ENCODE data around the gene PLEKHM3.

The PLEKHM3 gene

DNA sequence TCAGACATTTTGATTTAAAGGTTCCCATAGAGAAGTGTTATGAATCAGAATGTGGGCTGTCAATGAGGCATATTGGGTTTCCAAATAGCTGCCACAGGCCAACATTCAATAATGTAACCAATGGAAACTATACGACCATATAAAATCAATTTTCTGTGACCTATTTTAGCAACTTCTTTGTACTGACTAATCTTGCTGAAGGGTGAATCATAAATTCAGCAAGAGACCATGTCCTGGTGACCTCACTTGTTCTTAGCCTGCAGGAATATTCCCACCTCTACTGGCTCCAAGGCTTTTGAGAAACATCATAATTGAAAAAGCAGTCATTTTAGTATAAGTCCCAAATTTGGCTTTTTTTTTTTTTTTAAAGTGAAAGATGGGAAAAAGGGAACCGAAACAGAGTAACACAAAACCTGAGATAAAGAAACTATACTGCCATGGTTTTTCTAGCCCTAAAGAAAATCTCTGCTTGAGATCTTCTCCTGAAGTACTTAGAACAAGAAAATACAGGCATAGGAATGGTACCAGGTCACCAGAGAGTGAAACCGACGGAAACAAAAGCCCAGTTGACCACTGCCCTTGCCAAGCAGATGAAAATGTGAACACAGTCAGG lies 32.1 kb downstream of the PLEKHM3 start:
- no peak for DNase-seq (ENCODE audit: low read depth in 4 of 4, low spot score in 1 of 4)

DNA sequence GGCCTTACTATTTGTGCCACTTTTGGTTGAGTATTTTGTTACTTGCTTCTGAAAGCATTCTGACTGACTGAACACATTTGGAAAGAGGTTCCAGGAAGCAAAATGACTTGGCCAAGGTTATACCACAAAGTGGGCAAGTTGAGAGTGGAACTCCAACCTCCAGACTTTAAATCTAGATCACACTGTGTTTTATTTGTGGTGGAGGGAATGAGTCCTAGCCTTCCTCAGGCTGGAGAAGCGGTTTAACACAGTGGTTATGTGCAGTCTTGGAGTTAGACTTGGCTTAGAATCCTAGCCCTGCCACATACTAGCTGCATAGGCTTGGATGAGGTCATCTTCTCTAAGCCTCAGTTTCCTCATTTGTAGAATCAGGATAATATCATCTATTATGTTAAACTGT lies 33.4 kb downstream of the PLEKHM3 start:
- no peak for DNase-seq (ENCODE audit: low read depth in 4 of 4, low spot score in 1 of 4)

DNA sequence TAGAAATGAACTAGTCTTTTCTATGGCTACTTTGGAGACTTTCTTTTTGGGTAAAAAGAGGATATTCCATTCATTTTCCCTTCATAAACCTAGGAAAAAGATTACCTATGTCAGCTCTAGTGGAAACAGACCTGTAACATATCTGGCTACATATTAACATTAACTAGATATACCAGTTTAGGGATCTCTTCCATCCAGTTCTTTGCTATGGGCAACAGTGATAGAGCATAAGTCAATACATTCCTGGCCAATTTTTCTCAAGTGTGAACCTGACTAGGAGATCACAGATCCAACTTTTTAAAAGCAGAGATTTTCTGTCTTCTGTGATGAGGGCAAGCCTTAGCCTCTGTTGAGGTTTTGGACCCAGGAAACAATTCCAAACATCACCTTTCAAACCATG lies 34.5 kb downstream of the PLEKHM3 start:
- no peak for DNase-seq (ENCODE audit: low read depth in 4 of 4, low spot score in 1 of 4)

DNA sequence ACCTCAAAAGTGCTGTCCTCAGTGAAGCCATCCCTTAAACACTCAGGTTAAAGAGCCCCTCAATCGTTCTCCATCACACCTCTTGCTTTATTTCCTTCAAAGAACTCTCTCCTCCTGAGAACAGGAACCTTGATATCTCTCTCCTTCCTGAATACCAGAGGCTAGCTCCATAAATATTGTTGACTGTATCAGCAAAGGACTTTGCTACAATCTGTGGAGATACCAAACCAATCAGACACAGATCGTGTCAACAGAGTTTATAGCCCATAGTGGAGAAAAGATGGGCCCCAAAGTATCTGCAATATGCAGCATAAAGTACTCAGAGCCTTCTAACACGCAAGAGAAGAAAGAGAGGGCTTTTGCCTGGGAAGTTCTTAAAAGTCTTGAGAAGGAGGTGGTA lies 36.4 kb downstream of the PLEKHM3 start:
- DNase-seq (ENCODE audit: low read depth in 4 of 4, low spot score in 1 of 4) = no peak

DNA sequence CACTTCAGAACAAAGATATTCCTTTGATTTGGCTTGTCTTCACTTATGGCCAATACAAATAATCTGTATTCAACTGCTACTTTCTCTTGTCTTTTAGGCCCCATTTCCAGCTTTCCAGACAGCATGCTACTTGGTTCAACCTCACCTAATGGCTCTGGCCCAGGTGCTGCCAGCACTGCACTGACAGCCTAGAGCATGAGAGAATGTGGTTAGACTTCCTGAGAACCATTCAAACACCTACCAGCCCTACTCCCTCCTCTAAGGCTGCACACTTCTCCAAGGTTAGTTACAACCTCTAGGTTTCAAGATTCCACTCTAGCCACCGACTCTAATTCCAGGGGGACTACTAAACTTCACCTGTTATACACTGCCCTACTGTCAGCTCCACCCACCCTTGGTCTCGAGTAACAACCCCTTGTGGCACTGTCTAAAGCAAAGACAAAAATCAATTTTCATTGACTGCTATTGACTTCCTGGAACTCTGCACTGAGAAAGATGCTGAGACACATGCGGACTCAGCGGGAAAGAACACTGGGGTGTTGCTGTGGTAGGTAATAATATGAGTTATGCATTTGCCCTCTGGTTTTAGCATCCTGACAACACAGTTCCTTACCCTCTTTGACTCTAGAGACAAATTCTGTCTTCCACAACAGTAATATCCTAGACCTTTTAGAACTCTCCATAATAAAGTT lies 38.2 kb downstream of the PLEKHM3 start:
- no peak for DNase-seq (ENCODE audit: low read depth in 4 of 4, low spot score in 1 of 4)

DNA sequence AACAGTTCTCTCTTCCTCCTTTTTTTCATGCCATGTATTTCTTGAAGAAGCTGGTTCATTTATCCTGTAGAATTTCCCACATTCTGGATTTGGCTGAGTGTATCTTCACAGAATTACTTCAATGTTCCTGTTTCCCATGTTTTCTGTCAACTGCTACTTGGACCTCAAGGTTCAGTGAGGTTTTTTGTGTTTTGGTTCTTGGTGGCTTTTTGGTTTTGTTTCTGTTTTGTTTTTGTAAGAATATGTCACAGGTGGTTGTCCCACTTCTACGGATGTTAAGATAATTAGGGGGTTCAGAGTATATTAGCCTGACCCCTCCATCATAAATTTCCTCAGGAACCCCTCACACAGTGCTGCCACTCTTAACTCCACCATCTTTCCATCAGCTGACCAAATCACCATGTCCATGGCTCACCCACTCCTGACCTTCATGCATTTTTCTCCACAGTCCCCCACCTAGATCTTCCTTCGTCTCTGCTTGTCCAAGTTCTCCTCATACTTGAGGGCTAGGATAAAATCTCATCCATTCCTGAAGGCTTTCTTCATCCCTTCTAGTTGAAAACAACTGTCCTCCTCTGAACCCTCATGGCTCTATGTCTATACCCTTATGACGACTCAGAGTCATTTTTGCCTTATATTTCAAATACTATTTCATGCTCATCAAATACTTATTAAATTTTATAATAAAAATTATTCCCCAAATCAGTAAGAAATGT lies 40.4 kb downstream of the PLEKHM3 start:
- DNase-seq (ENCODE audit: low read depth in 4 of 4, low spot score in 1 of 4) = no peak

DNA sequence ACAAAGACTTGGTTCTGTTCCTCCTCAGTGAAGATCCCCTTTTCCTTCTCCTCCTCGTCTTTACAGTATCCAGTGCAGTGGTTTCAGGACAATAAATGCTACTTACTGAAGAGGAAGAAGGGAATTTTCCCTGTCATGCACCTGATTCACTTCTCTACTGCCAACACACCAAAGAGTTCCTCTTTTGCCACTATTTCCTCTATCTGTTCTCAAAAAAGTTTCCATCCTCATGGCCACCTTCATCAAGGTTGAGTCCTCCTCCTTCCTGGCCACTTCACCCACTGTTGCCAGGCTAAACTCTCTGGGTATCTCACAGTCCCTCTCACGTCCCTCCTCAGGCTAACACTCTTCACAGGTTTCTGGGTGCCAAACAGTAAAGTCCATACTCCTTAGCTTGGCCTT lies 41.7 kb downstream of the PLEKHM3 start:
- DNase-seq (ENCODE audit: low read depth in 4 of 4, low spot score in 1 of 4) = no peak

DNA sequence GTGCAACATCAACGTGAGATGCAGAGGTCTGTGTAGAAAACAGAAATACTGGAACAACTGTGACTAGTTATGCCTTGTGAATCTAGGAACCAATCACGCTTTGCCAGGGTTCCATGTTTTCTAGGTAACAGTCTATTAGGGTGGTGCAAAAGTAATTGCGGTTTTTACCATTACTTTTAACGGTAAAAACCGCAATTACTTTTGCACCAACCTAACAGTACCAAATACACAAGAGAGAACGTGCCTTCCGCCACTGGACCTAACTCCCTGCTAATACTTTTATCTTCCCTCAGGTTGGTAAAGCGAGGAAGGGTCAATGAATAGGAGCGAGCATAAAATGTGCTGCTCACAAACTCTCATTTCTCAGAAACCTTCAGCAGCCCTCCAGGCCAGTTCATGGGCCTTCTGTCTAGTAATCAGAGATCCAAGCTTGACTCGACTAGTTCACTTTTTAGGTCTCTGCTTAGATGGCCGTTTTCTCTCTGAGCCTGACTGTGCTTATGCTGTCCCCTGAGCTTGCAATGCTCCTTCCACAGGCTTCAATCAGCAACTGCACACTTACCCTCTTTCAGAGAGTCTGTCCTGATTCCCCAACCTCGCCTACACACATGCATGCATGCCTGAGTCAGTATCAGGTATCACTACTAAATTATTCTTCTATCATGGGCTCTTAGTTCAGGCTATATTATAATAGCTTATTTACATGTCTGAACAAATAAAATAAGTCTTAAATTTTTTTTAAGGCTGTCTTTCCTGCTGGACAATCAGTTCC lies 47.0 kb downstream of the PLEKHM3 start:
- DNase-seq (ENCODE audit: low read depth in 4 of 4, low spot score in 1 of 4) = no peak

DNA sequence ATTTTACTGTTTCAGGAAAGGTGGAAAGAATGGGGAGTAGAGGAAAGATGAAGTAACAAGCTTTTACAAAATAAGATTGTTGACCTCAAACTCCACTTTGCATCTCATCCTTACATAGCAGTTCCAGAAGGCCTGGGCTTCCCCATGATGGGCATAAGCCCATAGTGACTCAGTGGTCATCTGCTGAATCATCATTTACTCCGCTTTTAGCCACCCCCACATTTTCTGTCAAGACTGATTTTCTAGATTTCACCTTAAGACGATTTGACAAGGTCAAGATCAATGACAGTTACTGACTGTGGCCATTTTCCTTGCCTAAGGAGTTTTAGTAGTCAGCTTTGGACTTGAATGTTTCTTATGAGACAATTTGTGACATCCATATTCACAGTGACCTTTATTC lies 49.4 kb downstream of the PLEKHM3 start:
- no peak for DNase-seq (ENCODE audit: low read depth in 4 of 4, low spot score in 1 of 4)

DNA sequence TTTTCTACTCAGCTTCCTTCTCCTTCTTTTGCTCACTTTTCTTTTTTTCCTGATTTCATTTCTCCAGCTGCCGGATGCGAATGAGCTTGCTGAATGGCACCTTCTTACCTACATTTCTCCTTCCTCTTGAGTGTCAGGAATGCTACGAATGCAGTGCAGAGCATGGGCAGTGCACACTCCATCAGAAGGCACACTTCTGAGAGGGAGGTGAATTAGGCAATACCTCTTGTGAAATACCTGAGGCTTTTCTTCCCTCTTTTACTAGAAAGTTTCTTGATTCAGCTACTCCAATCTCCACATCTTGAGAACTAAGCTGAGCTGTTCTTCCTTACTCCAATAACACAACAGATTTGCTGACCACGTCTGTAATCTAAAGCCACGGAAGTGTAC lies 51.1 kb downstream of the PLEKHM3 start:
- DNase-seq (ENCODE audit: low read depth in 4 of 4, low spot score in 1 of 4) = no peak

DNA sequence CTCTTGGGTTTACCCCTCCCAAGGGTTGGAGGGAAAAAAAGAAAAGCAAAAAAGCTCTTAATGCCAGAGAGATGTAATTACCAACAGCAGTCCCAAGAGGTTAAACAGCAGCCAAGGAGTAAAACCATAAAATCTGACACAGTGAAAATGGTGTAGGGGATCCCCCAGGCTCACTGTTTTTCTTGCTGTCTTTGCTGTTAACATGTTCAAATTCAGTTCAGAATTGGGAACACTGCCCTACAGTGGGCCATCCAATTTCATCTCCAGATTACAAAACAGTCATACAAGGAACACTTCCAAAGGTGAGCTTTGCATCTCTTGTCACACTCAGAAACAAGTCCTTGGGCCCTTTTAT lies 54.5 kb downstream of the PLEKHM3 start:
- no peak for DNase-seq (ENCODE audit: low read depth in 4 of 4, low spot score in 1 of 4)

DNA sequence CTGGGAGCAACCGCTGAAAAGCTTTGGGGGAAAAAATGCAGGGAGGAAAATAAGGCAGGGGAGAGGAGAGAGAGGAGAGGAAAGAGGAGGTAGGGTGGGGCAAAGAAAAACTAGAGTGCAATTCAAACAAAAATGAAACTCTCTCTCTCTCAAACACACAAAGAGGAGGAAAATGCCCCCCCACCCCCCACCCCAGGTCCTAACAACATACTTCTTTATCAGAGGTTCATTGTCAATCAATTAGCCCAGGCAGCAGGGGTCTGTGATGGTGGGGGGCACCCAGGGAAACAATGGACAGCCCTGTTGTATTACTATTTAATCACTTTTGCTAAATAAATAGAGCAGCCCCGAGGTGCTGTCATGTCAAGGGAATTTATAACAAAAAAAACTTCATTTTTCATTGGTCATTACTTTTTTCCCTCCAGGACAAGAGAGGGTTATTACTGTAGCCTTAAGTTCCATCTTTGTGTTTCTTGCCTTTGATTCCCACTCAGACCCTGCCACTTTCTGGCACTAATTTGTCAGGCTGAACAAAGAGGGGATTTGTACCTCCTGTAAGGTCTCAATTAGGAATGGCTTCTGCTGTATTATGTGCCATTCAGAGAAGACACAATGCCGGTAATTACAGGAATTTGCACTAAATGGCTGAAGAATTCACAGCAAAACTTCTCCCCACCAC lies 55.0 kb downstream of the PLEKHM3 start:
- DNase-seq (ENCODE audit: low read depth in 4 of 4, low spot score in 1 of 4) = no peak

DNA sequence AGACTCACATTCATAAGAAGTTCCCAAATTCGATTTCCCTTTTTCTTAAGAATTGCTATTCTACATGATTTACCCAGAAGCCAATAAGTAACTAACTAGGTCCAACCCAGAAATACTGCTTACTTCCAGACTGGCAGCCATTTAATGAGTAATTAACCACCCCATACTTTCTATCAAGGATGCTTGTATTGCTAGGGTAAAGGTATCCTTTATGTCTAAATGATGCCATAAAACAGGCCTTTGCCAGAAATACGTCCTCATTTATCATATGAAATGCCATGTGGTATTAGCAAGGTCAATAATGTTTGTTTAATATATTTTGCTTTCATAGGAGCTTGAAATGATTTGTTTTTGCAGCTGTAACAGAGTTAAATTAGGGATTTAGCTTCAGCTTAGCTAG lies 56.1 kb downstream of the PLEKHM3 start:
- DNase-seq (ENCODE audit: low read depth in 4 of 4, low spot score in 1 of 4) = no peak

DNA sequence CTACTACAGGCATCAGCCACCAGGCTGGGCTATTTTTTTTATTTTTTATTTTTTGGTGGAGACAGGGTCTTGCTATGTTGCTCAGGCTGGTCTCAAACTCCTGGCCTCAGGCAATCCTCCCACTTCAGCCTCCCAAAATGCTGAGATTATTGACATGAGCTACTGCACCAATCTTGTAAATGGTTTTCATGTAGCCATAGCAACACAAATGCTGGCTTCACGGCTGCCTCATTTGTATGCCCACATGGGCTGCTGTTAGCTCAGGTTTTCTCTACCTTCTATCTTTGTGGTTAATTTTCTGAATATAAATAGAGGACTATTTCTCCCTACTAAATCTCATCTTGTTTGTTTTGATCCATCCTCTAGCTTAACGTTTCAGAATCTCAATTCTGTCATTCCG lies 58.2 kb downstream of the PLEKHM3 start:
- DNase-seq (ENCODE audit: low read depth in 4 of 4, low spot score in 1 of 4) = no peak

DNA sequence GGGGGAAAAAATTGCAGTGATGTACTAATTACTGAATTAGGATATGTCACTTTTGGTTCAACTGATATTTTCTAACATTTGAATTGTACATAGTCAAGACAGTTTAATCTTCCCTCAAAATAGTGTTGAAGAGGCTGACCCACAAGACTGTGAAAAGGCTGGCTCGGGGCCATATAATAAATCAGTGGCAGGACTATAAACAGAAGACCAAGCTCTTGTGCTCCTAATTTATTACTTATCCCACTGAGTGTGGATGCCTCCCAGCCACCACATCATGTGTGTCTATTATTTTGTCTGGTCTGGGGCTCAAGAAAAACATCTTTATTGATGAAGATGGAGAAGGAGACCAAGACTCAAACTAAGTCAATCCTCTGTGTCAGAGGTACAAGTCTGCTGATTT lies 64.4 kb downstream of the PLEKHM3 start:
- no peak for DNase-seq (ENCODE audit: low read depth in 4 of 4, low spot score in 1 of 4)

DNA sequence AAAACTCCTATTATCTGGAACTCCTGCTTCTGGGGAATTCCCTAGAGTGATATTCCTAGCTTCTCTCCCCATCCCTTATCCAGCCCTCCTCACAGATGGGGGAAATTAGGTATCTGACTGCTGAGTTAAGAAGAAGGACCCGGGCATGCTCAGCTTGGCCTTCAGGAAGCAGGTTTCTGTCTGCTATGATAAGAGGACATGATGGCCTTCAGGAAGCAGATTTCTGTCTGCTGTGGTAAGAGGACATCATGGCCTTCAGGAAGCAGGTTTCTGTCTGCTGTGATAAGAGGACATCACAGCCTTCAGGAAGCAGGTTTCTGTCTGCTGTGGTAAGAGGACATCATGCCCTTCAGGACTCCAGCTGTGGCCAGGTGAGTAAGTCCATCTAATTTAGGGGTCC lies 65.2 kb downstream of the PLEKHM3 start:
- no peak for DNase-seq (ENCODE audit: low read depth in 4 of 4, low spot score in 1 of 4)

DNA sequence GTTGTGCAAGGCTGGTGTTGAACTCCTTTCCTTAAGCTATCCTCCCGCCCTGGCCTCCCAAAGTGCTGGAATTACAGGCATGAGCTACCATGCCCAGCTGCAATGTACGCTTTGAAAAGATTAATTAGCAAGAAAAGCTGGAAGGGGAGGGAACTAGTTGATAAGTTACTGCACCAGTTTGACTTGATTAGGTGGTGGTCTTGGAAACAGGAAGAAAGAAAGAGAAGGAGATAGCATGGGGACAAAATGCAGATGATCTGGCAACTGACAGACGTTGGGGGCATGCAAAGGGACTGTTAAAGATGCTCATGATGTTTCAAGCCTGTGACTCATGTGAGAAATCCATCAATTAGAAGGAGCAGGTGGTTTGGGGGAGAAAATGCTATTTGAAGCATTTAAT lies 68.6 kb downstream of the PLEKHM3 start:
- DNase-seq (ENCODE audit: low read depth in 4 of 4, low spot score in 1 of 4) = no peak

DNA sequence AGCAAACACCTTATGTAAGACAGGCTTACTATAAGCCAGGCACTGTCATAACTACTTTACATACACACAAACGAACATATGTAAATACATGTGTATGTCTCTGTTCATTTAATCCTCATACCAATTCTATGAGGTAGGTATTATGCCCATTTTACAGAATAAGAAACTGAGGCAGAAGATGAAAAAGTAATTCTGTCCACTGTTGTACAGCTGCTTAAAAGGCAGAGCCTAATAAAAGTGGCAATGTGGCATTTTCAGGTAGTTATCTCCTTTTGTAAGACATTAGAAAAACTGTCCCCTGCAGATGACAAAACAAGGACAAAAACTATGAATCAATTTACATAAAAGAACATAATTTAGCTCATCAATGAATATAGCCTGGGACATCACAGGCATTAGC lies 69.9 kb downstream of the PLEKHM3 start:
- DNase-seq (ENCODE audit: low read depth in 4 of 4, low spot score in 1 of 4) = no peak

DNA sequence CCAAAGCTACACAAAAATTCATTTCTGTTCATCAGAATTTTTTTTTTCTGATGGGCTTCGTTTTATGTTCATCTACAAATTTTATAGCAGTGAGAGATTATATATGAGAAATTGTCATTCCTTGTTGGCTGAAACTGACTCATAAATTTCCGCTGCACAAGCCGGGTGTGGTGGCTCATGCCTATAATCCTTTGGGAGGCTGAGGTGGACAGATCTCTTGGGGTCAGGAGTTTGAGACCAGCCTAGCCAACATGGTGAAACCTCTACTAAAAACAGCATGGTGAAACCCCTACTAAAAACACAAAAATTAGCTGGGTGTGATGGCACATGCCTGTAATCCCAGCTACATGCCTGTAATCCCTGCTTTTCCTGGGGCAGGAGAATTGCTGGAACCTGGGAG lies 72.0 kb downstream of the PLEKHM3 start:
- no peak for DNase-seq (ENCODE audit: low read depth in 4 of 4, low spot score in 1 of 4)

DNA sequence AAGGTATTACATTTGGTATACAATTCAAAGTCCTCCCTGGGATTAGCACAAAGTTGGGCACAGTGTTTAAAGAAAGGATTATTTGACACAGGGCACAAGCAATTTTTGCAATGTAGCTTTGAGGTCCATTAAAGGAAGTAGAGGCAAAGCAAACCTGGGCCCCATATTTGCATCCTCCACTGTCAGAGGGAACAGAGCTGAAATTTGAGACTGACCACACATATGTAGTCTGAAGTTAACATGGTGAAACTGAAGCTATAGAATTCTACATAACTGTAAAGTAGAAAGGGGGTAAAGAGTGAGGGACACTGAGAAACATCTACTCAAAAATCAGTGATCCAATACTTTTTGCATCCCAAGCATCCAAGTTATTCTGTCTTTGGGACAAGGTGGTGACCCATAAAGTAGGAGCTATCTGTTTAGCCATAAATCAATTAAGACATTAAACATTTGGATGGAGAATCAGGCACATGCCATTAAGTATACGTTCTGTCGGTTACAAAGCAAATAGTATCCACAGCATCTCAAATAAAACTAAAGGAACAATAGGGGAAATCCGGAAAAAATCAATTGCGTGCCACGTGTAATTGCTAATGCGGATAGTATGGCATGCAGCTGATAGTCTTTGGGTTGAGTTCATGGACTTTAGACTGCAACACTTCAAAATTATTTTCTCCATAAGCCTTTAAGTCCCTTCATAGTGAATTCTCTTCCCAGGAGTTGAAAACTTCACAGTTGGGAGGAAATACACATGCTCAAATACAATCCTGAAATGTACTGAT lies 72.6 kb downstream of the PLEKHM3 start:
- no peak for DNase-seq (ENCODE audit: low read depth in 4 of 4, low spot score in 1 of 4)
